ENCODE results near the gene SERPINB6. TPM values are rescaled to one million over a fixed set of nuclear protein-coding genes. Genes with fewer than 3 reads are reported as not detected.

SERPINB6 gene
- total and polyA plus RNA-seq, 7 experiments from 2014 or later: 19.7 to 94.2 (median 56.6) TPM

DNA sequence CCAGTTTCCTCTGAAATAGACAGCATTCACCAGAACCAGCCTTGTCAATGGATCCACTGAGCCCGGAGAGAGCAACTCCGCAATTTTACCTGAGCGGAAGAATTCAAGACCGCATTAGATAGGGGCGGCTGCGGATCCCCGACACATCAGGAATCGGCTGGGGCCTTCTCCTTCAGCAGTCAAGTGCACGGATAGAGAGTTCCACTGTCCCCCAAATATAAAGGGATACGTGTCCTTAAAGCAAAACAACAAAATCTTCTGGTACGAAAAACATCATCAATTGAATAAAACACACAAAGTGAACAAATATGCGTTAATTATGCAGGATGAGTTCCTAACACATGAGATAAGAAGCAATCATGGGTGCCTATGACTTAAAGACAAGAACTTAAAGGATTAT, 18.3 kb downstream of the SERPINB6 start:
- CTCF ChIA-PET: interaction anchor here (1.2 to 1.7 kb wide), 5 partner anchors 10 to 46 kb away, joined by 4 to 6 read pairs (median 4); partner anchors contain the start of gene NQO2
- Mint-ChIP-seq H3K4me3 (no peak overlapping the region), H3K9me3 (no peaks in the 10 kb centered on the region), H3K4me1 (peaks cover 11 to 32% (median 21%) of the 10 kb centered on the region in 7 donors), H3K36me3 (peaks cover 2 to 52% (median 29%) of the 10 kb centered on the region in 5 donors), H3K27me3 (peaks cover 0 to 9% (median 0%) of the 10 kb centered on the region in 5 donors), H3K27ac (peak overlapping the region in 1 of 9 donors; percentile 8)
- Histone ChIP-seq H3K4me3 (ENCODE audit: low read length) (no peak overlapping the region), H3K27ac (ENCODE audit: low read depth, low read length) (no peak overlapping the region), H3K9me3 (ENCODE audit: control insufficient read depth in 2 of 3, low read length in 3 of 3) (no peaks in the 10 kb centered on the region), H3K27me3 (ENCODE audit: control insufficient read depth in 2 of 2, insufficient read depth in 2 of 2, low read length in 2 of 2) (no peaks in the 10 kb centered on the region), H3K4me1 (ENCODE audit: control insufficient read depth in 2 of 2, insufficient read depth in 2 of 2, low read length in 2 of 2) (peaks cover 0 to 7% of the 10 kb centered on the region in 2 donors), H3K36me3 (ENCODE audit: control insufficient read depth in 2 of 3, insufficient read depth in 3 of 3, low read length in 3 of 3) (peaks cover 0 to 6% (median 0%) of the 10 kb centered on the region in 3 experiments)
- ATAC-seq: no peak
- POLR2A ChIA-PET: interaction anchor here (0.6 to 3.0 kb wide), 6 partner anchors 10 to 112 kb away, joined by 3 to 14 read pairs (median 3); no protein-coding TSS in a partner anchor
- intact Hi-C loops (cut with micrococcal nuclease): loop anchor here in 1 of 2 donors (2.0 kb wide), 1 partner anchor 36 kb away; no protein-coding TSS in a partner anchor
- no peak for DNase-seq

DNA sequence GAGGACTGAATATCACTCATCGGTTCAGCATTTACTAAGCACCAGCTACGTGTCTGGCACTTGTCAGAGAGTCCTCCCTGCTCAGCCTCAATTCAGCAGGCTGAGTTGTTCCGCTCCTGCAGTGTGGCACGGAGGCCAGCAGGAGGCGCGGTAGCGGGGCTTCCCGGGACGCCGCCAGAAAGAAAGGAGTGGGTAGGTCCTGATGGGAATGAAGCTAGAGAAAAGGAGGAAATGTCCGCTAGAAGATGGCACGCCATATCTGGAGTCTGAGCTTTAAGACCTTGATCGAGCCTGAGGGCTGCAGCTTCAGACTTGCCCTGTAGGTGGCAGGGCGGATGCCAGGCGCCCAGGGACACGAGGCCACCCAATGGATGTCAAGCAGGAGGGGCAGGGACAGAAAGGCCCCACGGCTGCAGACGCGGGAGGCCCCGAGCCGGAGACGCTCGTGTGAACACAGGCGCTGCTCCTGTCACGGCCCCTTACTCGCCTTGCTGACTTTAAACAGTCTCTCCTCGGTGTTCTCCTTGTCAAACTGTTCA, 18.7 kb downstream of the SERPINB6 start:
- H3K36me3 ChIP-seq (ENCODE audit: control insufficient read depth in 2 of 3, insufficient read depth in 3 of 3, low read length in 3 of 3): peaks cover 0 to 11% (median 0%) of the 10 kb centered on the region in 3 experiments
- Mint-ChIP-seq H3K9me3 (no peaks in the 10 kb centered on the region), H3K4me3 (peak overlapping the region in 3 of 10 donors; percentile 53 to 65 (median 64)), H3K36me3 (peaks cover 6 to 57% (median 29%) of the 10 kb centered on the region in 5 donors), H3K27me3 (peaks cover 0 to 12% (median 0%) of the 10 kb centered on the region in 5 donors), H3K4me1 (peaks cover 10 to 31% (median 16%) of the 10 kb centered on the region in 7 donors), H3K27ac (peak overlapping the region in 4 of 9 donors; percentile 34 to 87 (median 68))
- H3K27ac ChIP-seq (ENCODE audit: low read depth, low read length): no peak overlapping the region
- peaks cover 0 to 2% of the 10 kb centered on the region in 2 donors for H3K4me1 ChIP-seq (ENCODE audit: control insufficient read depth in 2 of 2, insufficient read depth in 2 of 2, low read length in 2 of 2)
- DNase-seq: peak in 4 of 9 donors; percentile 10 to 61 (median 54)
- peak; percentile 96 for ATAC-seq
- intact Hi-C loops (cut with micrococcal nuclease): loop anchor here (1.0 to 2.0 kb wide), 4 partner anchors 9 to 37 kb away; no protein-coding TSS in a partner anchor
- no peaks in the 10 kb centered on the region for H3K9me3 ChIP-seq (ENCODE audit: control insufficient read depth in 2 of 3, low read length in 3 of 3)
- CTCF ChIA-PET: interaction anchor here (0.6 to 1.7 kb wide), 8 partner anchors 10 to 47 kb away, joined by 3 to 6 read pairs (median 4); partner anchors contain the start of gene NQO2
- no peaks in the 10 kb centered on the region for H3K27me3 ChIP-seq (ENCODE audit: control insufficient read depth in 2 of 2, insufficient read depth in 2 of 2, low read length in 2 of 2)
- no peak overlapping the region for H3K4me3 ChIP-seq (ENCODE audit: low read length)
- POLR2A ChIA-PET: interaction anchor here (0.6 to 3.0 kb wide), 9 partner anchors 9 to 112 kb away, joined by 3 to 14 read pairs (median 3); no protein-coding TSS in a partner anchor

DNA sequence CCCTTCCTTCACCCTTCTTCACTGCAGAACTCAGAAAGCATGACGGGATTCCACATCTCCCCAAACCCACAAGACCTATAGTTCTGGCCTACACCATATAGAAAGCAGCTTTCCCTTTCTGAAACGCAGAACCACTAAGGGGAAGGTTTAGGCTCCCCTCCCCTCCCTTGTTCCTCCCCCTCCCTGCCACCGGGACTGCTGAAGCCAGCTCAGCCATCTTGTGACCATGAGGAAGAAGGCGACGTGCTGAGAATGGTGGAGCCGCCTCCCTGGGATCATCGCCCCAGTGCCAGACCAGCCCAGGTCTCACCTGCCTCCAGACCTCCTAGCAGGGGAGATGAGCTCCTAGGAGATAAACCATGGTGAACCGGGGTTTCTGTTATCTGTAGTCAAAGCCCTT, 19.6 kb downstream of the SERPINB6 start:
- Mint-ChIP-seq H3K9me3 (no peaks in the 10 kb centered on the region), H3K27ac (peak overlapping the region; percentile 7 to 87 (median 43)), H3K36me3 (peaks cover 6 to 59% (median 34%) of the 10 kb centered on the region in 5 donors), H3K4me1 (peaks cover 9 to 31% (median 11%) of the 10 kb centered on the region in 7 donors), H3K4me3 (peak overlapping the region in 1 of 10 donors; percentile 11), H3K27me3 (peaks cover 0 to 12% (median 0%) of the 10 kb centered on the region in 5 donors)
- no peaks in the 10 kb centered on the region for H3K9me3 ChIP-seq (ENCODE audit: control insufficient read depth in 2 of 3, low read length in 3 of 3)
- ATAC-seq (peak; percentile 30), DNase-seq (no peak)
- ChIA-PET CTCF (interaction anchor here (0.6 to 1.7 kb wide), 9 partner anchors 9 to 48 kb away, joined by 3 to 6 read pairs (median 4); partner anchors contain the start of gene NQO2), POLR2A (interaction anchor here (0.8 to 1.9 kb wide), 5 partner anchors 8 to 43 kb away, joined by 3 to 7 read pairs (median 6); no protein-coding TSS in a partner anchor)
- no peaks in the 10 kb centered on the region for H3K27me3 ChIP-seq (ENCODE audit: control insufficient read depth in 2 of 2, insufficient read depth in 2 of 2, low read length in 2 of 2)
- peaks cover 0 to 15% (median 0%) of the 10 kb centered on the region in 3 experiments for H3K36me3 ChIP-seq (ENCODE audit: control insufficient read depth in 2 of 3, insufficient read depth in 3 of 3, low read length in 3 of 3)
- no peak overlapping the region for H3K27ac ChIP-seq (ENCODE audit: low read depth, low read length)
- no peaks in the 10 kb centered on the region for H3K4me1 ChIP-seq (ENCODE audit: control insufficient read depth in 2 of 2, insufficient read depth in 2 of 2, low read length in 2 of 2)
- H3K4me3 ChIP-seq (ENCODE audit: low read length): no peak overlapping the region
- intact Hi-C loops (cut with micrococcal nuclease): loop anchor here (1.0 to 2.0 kb wide), 4 partner anchors 8 to 38 kb away; no protein-coding TSS in a partner anchor

DNA sequence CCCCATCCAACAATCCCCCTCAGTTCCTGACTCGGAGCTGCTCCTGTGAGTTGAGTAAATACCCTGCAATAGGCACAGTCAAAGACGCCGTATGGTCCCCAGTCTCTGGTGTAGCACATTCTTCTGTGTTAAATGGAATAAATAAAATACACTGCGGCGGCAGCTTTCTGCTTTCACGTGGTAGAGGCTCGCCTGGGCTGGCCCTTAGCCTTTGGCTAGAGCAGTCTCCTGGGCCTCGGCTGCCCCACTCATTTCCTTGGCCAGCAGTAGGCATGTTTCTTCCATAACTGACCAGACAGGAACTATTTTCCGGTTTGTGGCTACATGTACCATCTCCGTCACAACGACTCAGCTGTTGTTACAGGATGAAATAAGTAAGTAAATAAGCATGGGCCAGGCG, 20.7 kb downstream of the SERPINB6 start:
- H3K9me3 Mint-ChIP-seq: no peaks in the 10 kb centered on the region
- H3K36me3 Mint-ChIP-seq: peaks cover 6 to 58% (median 36%) of the 10 kb centered on the region in 5 donors
- DNase-seq (no peak), ATAC-seq (no peak)
- peak overlapping the region in 1 of 9 donors; percentile 21 for H3K27ac Mint-ChIP-seq
- Histone ChIP-seq H3K27me3 (ENCODE audit: control insufficient read depth in 2 of 2, insufficient read depth in 2 of 2, low read length in 2 of 2) (no peaks in the 10 kb centered on the region), H3K36me3 (ENCODE audit: control insufficient read depth in 2 of 3, insufficient read depth in 3 of 3, low read length in 3 of 3) (peaks cover 0 to 15% (median 0%) of the 10 kb centered on the region in 3 experiments), H3K9me3 (ENCODE audit: control insufficient read depth in 2 of 3, low read length in 3 of 3) (no peaks in the 10 kb centered on the region), H3K4me1 (ENCODE audit: control insufficient read depth in 2 of 2, insufficient read depth in 2 of 2, low read length in 2 of 2) (no peaks in the 10 kb centered on the region), H3K27ac (ENCODE audit: low read depth, low read length) (no peak overlapping the region), H3K4me3 (ENCODE audit: low read length) (no peak overlapping the region)
- peaks cover 9 to 31% (median 11%) of the 10 kb centered on the region in 7 donors for H3K4me1 Mint-ChIP-seq
- CTCF ChIA-PET: interaction anchor here (0.8 to 1.7 kb wide), 3 partner anchors 16 to 39 kb away, joined by 3 to 5 read pairs (median 4); no protein-coding TSS in a partner anchor
- no peak overlapping the region for H3K4me3 Mint-ChIP-seq
- peaks cover 0 to 12% (median 0%) of the 10 kb centered on the region in 5 donors for H3K27me3 Mint-ChIP-seq
- POLR2A ChIA-PET: interaction anchor here (1.9 kb wide), 1 partner anchor 39 kb away, joined by 7 read pairs; no protein-coding TSS in a partner anchor
- intact Hi-C loops (cut with micrococcal nuclease): no loop called here

DNA sequence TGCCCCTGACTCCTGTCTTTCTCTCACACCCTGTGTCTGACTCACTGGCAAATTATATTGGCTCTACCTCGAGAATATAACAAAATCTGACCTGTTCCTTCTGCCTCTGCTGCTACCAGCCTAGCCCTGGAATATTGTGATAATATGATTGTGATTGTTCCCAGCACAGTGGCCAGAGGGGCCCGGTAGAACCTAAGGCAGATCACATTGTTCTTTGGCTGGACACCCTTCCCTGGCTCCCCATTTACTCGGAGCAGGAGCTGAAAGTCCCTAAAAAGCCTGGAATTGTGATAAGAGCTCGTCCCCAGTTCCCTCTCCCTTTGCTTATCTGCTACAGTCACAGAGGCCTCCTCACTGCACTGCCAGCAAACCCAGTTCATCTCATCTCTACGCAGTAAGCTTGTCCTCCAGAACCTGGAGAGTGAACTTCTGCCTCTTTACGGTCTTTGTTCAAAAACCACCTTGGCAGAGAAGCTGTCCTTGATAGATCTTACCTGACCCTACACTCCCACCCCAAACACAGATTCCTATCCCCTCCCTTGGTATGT, 21.8 kb downstream of the SERPINB6 start:
- Histone ChIP-seq H3K36me3 (ENCODE audit: control insufficient read depth in 2 of 3, insufficient read depth in 3 of 3, low read length in 3 of 3) (peaks cover 0 to 15% (median 0%) of the 10 kb centered on the region in 3 experiments), H3K27me3 (ENCODE audit: control insufficient read depth in 2 of 2, insufficient read depth in 2 of 2, low read length in 2 of 2) (no peaks in the 10 kb centered on the region), H3K4me3 (ENCODE audit: low read length) (no peak overlapping the region), H3K9me3 (ENCODE audit: control insufficient read depth in 2 of 3, low read length in 3 of 3) (no peaks in the 10 kb centered on the region), H3K27ac (ENCODE audit: low read depth, low read length) (no peak overlapping the region), H3K4me1 (ENCODE audit: control insufficient read depth in 2 of 2, insufficient read depth in 2 of 2, low read length in 2 of 2) (no peaks in the 10 kb centered on the region)
- ATAC-seq: no peak
- peaks cover 9 to 58% (median 41%) of the 10 kb centered on the region in 5 donors for H3K36me3 Mint-ChIP-seq
- intact Hi-C loops (cut with micrococcal nuclease): no loop called here
- no peak for DNase-seq
- ChIA-PET POLR2A (interaction anchor here (0.6 to 1.9 kb wide), 5 partner anchors 8 to 77 kb away, joined by 3 to 8 read pairs (median 3); no protein-coding TSS in a partner anchor), CTCF (interaction anchor here (0.7 to 1.7 kb wide), 4 partner anchors 15 to 92 kb away, joined by 3 to 5 read pairs (median 4); no protein-coding TSS in a partner anchor)
- H3K9me3 Mint-ChIP-seq: no peaks in the 10 kb centered on the region
- H3K27ac Mint-ChIP-seq: peak overlapping the region in 1 of 9 donors; percentile 72
- peaks cover 0 to 20% (median 0%) of the 10 kb centered on the region in 5 donors for H3K27me3 Mint-ChIP-seq
- peaks cover 9 to 34% (median 17%) of the 10 kb centered on the region in 7 donors for H3K4me1 Mint-ChIP-seq
- no peak overlapping the region for H3K4me3 Mint-ChIP-seq

DNA sequence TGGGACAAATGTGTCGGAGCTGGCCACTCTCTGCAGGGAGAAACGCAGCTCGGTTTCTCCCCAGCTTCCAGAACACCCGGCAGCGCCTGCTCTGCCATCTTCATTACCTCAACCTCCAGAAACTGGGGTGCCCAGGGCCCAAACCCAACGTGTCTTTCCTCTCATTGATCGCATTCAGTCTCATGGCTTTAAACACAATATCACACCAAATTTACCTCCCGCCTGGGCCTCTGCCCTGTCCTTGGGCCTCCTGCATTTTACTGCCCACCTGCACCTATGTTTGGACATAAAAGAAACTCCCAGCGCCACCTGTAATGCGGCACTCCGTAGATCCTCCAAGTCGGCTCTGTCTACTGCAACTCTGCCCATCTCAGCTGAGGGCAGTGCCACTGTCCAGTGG, 22.2 kb downstream of the SERPINB6 start:
- Mint-ChIP-seq H3K9me3 (no peaks in the 10 kb centered on the region), H3K4me3 (no peak overlapping the region), H3K27ac (peak overlapping the region in 1 of 9 donors; percentile 72), H3K36me3 (peaks cover 10 to 53% (median 36%) of the 10 kb centered on the region in 5 donors), H3K4me1 (peaks cover 9 to 38% (median 22%) of the 10 kb centered on the region in 7 donors), H3K27me3 (peaks cover 0 to 22% (median 0%) of the 10 kb centered on the region in 5 donors)
- Histone ChIP-seq H3K9me3 (ENCODE audit: control insufficient read depth in 2 of 3, low read length in 3 of 3) (no peaks in the 10 kb centered on the region), H3K36me3 (ENCODE audit: control insufficient read depth in 2 of 3, insufficient read depth in 3 of 3, low read length in 3 of 3) (peaks cover 0 to 15% (median 0%) of the 10 kb centered on the region in 3 experiments), H3K27me3 (ENCODE audit: control insufficient read depth in 2 of 2, insufficient read depth in 2 of 2, low read length in 2 of 2) (no peaks in the 10 kb centered on the region), H3K27ac (ENCODE audit: low read depth, low read length) (no peak overlapping the region), H3K4me1 (ENCODE audit: control insufficient read depth in 2 of 2, insufficient read depth in 2 of 2, low read length in 2 of 2) (peaks cover 0 to 3% of the 10 kb centered on the region in 2 donors), H3K4me3 (ENCODE audit: low read length) (no peak overlapping the region)
- DNase-seq: no peak
- intact Hi-C loops (cut with micrococcal nuclease): no loop called here
- no peak for ATAC-seq
- POLR2A ChIA-PET: interaction anchor here (0.9 to 1.9 kb wide), 4 partner anchors 7 to 78 kb away, joined by 3 to 8 read pairs (median 3); no protein-coding TSS in a partner anchor
- CTCF ChIA-PET: no interaction called here

Data from naive thymus-derived CD4-positive, alpha-beta T cell (primary cell).